Activated CD8-positive, alpha-beta memory T cell treated with anti-CD3 and anti-CD28 coated beads for 48 hours (primary cell): Measurements from ENCODE around the gene PA2G4.
A peak's percentile ranks its signal among the peaks of the same experiment; 100 is the strongest.
"Not testable (repeated sequence)": the region's sequence is repeated elsewhere in the genome, so short reads cannot be mapped to it uniquely, and the experiment has no call there.

Experiments
- DNase-seq, 3 experiments: peaks; one replicate each; pipeline ENCODE4 v3.0.0-alpha.2; 2020; ENCODE audit warnings: low read depth in 2 of 3, low spot score in 2 of 3

PA2G4 gene

DNA sequence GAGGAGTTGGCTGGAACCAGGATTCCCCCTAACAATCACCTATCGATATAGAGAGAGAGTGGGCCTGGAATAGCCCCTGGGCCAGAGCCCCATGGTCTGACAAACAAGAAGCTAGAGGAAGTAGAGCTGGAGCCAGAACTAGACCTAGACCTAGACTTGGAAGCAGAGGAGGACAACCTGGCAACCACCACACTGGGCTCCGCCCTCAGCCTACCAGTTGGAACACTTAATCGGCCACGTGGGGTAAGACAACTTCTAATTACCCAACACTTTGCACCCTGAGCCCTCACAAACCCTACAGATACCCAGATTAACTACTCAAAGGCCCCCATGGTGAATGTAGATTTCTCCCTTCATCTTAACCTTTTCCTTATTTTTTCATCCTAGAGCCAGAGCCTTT, 4.6 kb upstream of the PA2G4 start:
- DNase-seq = no peak

- no peak for DNase-seq
Measured at GRCh38 chr12:56101045-56101444, 3.3 kb upstream of the PA2G4 start.

- no peak for DNase-seq
Measured at GRCh38 chr12:56102683-56103065, 1.7 kb upstream of the PA2G4 start.

- no peak for DNase-seq
Measured at GRCh38 chr12:56103066-56103711, 1.2 kb upstream of the PA2G4 start.

GRCh38 chr12:56103823-56104108, 593 bp upstream of the PA2G4 start:
- DNase-seq = no peak

DNA sequence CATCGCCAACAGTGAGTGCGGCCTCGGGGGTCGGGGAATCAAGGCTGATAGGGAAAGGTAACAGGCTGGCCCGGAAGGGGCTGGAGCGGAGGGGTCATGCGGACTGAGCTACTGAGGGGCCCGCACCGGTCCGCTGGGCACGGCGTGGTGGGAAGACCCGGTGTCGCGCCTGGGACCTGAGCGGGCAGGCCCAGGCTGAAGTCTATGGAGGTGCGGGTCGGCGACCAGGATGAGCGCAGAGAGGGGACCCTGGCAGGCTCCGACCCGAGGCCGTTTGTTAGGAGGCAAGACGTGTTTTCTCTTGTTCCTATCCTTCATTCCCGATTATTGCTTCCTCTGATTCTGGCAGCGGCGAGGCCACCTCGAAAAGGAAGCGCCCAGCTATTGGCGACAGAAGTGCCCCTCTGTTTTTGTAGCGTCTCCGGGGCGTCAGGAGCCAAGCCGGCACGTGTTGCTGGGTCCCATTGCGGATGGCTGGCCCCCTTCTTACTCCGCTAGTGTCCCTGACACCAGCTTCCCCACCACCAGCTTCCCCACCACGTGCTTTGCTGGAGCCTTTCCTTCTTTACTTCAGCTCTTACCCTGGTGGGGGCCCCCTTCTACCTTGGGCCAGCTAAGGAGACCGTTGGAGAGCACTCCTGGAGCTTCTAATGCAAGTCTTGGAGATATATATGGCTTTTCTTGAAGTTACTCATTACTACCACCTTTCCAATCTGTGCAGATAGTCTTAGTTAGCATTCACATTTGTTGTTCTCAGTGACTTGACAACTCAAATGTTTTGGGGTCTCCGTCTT, 653 bp downstream of the PA2G4 start:
- DNase-seq = no peak

DNA sequence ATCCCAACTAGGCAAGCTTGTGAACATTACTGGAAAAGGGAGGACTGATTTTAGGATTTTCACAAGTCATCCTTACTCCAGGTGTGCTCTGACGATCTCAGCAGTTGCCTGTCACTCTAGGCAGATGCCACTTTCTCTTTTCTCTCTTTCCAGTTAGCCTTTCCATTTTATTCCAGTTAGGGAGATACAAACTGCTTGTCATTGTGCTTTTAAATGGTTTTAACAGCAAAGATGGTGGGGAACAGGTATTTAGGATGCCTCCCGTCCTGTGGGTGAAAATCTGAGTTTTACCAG, 1.2 kb downstream of the PA2G4 start:
- no peak for DNase-seq

- DNase-seq = no peak
Measured at GRCh38 chr12:56107242-56107641, 2.9 kb downstream of the PA2G4 start.

DNA sequence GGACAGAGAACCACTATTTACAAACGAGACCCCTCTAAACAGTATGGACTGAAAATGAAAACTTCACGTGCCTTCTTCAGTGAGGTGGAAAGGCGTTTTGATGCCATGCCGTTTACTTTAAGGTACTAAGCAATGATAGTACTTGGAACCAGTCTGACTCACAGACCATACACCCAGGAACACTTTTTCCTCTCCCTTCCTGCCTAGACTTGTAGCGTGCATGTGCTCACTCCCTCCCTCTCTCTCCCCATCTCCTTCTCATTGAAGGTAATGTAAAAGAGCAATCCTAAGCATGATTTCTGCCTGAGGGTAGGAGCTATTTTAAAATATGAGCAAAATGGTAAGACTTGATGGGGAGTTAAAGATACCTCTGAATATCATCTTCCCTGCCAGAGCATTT, 6.2 kb downstream of the PA2G4 start:
- DNase-seq = no peak

DNA sequence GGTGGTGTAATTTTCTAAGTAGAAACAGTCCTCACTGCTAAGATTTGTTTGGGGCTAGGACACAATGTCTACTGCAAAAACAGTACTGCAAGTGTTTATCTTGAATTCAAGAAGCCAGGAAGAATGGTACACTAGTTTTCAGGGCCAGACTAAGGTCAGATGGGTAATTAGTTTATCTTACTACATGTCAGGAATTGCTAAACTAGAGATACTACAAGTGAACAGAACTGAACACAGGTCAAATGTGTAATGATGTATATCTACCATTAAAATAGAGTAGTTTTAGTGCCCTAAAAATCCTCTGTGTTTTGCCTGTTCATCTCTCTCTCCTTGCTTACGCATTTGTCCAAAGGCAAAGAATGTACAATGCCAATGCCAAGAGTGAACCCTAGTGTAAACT, 9.7 kb downstream of the PA2G4 start:
- DNase-seq = no peak

GRCh38 chr12:56115329-56115728, 11.0 kb downstream of the PA2G4 start:
- no peak for DNase-seq

GRCh38 chr12:56116267-56117081, 12.1 kb downstream of the PA2G4 start, which contains the start of gene RPL41:
TSS of gene RPL41 (plus strand) at chr12:56116633.
- peak; percentile 80 to 95 (median 94) for DNase-seq

GRCh38 chr12:56117082-56117706, 12.8 kb downstream of the PA2G4 start:
- DNase-seq = not testable (repeated sequence)

DNA sequence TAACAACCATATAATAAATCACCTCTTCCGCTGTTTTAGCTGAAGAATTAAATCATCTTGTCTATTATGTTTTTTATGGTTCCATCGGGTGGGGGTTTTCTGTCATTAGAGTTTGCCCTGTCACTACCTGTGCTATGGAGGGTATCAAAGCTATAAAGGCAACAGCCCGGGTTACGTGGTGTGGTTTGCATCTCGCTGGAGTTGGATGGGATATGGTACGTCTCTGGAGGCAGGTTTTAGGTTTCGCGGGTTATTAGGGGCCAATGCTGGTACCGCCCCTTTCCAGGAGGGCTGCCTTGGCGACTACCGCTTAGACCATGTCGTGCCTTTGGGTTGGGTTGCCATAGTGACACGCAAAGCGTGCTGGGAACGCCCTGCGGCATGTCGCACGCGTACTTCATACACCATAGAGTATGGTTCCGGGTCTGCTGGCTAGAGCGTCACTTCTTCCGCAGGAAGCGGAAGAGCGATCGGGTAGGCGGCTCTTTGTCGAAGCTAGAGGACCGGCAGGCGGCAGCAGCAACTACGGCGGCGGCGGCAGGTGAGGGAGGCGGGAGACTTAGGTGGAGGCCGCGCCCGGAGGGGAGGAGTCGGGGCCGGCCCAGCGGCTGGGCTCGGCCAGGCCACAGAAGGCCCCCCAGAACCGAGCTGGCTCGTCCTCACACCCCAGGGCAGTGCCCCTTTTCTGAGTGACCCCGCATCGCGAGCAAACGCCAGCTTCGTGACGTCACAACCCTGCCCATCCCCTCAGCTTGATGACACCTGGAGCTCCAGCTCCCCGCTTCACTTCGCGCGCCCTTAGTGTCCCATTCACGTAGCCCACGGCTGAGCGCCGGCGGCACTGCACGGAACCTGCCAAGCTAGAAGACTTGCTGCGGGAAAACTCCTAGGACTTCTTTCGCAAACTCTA, 13.7 kb downstream of the PA2G4 start, which contains the start of gene ZC3H10:
Gene ZC3H10 (plus strand): TSS at position 489 of the 910 bp plus-strand sequence. CDS start 2,297 bp downstream, outside the sequence.
- peak; percentile 93 to 98 (median 97) for DNase-seq

GRCh38 chr12:56118688-56119357, 14.5 kb downstream of the PA2G4 start:
- no peak for DNase-seq

- DNase-seq = no peak
Measured at GRCh38 chr12:56119361-56119796, 15.0 kb downstream of the PA2G4 start.

DNA sequence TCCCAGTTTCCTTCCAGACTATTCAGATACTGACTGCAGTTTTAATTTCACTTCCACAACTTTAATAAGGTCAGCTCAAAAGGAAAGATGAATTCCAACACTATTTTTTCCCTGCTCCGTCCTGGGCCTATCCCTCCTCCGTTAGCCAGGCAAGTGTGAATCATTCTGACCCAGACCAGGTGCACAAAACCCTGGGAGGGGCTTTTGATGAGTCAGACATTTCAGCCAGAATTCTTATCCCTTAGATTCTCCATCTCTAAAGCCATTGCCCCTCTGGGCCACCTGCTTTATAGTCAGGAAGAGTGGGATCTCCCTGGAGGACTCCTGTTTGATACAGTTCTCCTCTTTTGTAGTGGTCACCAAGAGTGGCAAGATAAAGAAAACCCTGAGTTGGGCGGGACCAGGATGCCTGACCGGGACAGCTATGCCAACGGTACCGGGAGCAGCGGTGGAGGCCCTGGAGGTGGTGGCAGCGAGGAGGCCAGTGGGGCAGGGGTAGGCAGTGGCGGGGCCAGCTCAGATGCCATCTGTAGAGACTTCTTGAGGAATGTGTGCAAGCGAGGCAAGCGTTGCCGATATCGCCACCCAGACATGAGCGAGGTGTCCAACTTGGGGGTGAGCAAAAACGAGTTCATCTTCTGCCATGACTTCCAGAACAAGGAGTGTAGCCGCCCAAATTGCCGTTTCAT, 15.9 kb downstream of the PA2G4 start:
- DNase-seq = no peak

GRCh38 chr12:56121204-56121870, 17.0 kb downstream of the PA2G4 start:
- DNase-seq = no peak

DNA sequence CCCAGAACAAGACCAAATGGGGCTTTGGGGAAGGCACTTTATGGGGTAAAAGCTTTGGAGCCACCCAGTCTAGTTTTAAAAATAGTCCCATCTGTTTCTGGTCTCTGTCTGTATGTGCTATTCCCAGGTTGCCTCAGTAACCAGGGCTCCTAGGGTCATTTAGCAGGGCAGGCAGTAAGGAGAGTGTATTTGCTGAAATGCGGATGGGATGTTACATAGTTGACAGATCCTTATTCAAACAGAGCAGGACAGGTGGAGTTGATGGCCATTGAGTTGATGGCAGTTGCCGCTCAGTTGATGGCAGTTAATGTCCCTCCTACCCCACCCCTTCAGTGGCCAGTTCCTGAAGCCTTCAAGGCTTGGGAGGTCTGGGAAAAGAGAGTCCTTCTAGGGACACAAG, 18.3 kb downstream of the PA2G4 start:
- no peak for DNase-seq
